GM19099 (cell line): ENCODE data around the gene LDHD.

Source experiments
- POLR2A ChIP-seq: IDR thresholded peaks from 3 replicates; pipeline ENCODE4 v1.6.1; 2011; ENCODE audit warnings: low read depth; ENCODE audit not compliant: insufficient read length; ENCODE audit errors: extremely low read depth

Gene LDHD

DNA sequence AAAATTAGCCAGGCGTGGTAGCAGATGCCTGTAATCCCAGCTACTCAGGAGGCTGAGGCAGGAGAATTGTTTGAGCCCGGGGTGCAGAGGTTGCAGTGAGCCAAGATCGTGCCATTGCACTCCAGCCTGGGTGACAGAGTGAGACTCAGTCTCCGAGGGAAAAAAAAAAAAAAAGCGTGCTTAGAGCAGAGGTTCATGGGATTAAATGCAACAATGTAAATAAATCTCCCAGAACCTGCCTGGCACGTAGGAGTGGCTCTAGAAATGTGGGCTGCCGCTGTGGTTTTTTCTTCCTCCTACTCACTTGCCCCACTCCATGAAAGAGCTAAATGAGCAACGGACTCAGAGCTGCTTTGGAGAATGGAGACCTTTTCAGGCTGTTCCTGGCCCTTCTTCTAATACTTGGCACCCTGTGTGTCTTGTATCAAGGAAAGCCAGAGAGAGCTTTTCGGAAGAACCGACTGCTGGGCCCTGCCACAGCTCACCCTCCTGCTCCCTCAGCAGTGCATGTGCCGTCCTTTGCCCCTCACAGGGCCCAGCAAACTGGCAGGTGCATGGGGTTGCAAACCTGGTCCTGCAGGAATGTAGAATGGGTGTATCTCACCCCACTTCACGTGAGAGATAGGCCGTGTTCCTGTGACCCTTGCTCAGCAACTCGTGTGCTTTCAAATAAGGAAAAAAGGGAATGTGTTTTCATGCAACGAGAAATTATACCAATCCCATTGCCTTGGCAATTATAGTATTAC lies 52.0 kb downstream of the LDHD start:
- TF ChIP-seq POLR2A = no peak

DNA sequence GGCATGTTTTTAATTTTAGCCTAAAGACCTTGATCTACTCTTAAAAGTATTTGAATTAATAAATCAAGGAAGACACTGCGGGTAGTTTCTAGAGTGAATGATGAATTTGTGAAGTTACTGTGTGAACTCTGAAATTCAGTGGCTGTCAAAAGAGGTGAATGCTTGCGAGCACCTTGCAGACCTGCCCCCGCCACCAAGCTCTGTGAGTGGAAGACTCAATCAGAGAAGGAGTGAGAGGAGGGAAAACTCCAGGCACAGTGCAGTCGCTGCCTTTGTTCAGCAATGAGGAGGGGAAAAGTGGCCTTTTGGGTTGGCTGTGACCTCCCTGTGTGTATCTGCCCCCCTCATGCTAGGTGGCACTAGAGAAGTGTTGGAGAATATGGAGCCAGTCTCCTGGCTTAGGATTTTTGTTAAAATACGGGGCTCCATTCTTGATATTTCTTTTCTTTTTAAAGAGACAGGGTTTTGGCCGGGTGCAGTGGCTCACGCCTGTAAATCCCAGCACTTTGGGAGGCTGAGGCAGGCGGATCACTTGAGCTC lies 53.0 kb downstream of the LDHD start:
- TF ChIP-seq POLR2A = no peak

DNA sequence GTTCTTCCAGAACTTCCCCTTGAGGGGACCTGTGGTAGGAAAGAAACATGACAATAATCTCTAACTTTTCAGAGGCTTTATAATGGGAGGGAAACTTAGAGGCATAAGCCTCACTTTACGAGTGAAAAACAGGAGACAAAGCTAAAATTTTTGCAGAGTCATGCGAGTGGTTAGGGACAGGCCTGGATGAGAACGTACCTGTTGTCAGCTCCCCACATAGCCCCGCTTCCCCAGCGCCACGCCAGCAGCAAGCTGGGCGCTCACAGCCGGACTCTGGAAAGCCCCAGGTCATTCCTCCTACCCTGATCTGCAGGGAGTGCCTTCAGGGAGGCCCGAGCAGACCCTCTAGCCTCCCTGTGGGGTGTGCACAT lies 53.6 kb downstream of the LDHD start:
- TF ChIP-seq POLR2A = no peak

DNA sequence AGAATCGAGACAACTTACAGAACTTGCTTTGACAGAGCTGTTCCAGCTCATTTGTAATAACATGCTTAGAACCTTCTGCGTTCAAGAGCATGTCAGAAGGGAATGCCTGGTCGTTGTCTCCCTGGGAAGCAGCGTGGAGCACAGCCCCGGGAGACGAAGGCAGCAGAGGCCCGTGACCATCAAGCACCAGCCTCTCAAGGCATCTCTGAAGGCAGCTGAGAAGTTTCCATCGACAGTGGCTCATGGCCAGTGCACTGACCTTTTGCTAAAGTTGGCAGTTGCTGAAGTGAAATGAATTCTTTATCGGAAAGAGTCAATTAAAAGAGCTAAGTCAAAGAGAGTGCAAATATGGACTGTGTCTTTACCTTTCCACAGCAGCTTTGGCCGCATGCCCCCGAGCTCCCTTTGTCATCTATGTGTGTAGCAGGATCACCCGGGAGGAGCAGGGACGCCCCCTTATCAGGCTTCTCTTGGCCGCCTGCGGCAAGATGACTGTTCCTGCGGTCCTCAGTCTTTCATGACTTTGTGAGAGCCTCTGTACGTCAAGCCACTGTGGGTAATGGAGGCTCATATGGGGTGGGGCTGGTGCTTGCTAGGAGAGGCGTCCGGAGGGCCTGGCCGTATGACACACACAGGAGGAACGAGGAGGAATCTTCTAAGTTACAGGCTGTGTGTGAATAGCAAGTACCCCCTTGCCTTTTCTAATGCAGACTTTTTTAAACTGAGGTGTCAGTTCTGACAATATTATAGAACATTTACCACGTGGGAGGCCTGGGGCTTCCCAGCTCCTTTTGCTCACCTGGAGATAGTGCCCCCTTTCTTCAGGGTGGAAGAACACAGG lies 54.2 kb downstream of the LDHD start:
- no peak for TF ChIP-seq POLR2A
